ENCODE measurements around the gene CPLANE2. TPM values are rescaled to one million over a fixed set of nuclear protein-coding genes. Genes with fewer than 3 reads are reported as not detected.

The CPLANE2 gene
- total RNA-seq, 1 donor from 2014 or later = 8.6 TPM

- peaks cover 31% of the 10 kb centered on the region for H3K4me1 Mint-ChIP-seq (ENCODE audit: low read depth, unreplicated experiment)
Observed at GRCh38 chr1:16183179-16183578, 53.8 kb downstream of the CPLANE2 start.

GRCh38 chr1:16181887-16182719, 54.9 kb downstream of the CPLANE2 start:
- peak overlapping the region; percentile 37 for H3K4me3 Mint-ChIP-seq (ENCODE audit: unreplicated experiment)
- peak overlapping the region; percentile 66 for H3K9ac ChIP-seq (ENCODE audit: low read length)

More at GRCh38 chr1:16183179-16183578, 53.8 kb downstream of the CPLANE2 start:
- Mint-ChIP-seq H3K9me3 (ENCODE audit: unreplicated experiment) (no peaks in the 10 kb centered on the region), H3K36me3 (ENCODE audit: low read depth, unreplicated experiment) (no peaks in the 10 kb centered on the region), H3K27ac (ENCODE audit: unreplicated experiment) (no peak overlapping the region), H3K4me3 (ENCODE audit: unreplicated experiment) (no peak overlapping the region), H3K27me3 (ENCODE audit: low read depth, unreplicated experiment) (no peaks in the 10 kb centered on the region)
- no peaks in the 10 kb centered on the region for H3K36me3 ChIP-seq (ENCODE audit: insufficient read depth, low read length)
- TF ChIP-seq EZH2 (IDR thresholded peaks at IDR 0.05; ENCODE audit: insufficient read depth, low read length) = no peak
- no peak for TF ChIP-seq CTCF (IDR thresholded peaks at IDR 0.05; ENCODE audit: insufficient read depth, low read depth, low read length)
- no peaks in the 10 kb centered on the region for H3K9me3 ChIP-seq (ENCODE audit: insufficient read depth, low read depth, low read length)
- H3K27me3 ChIP-seq (ENCODE audit: insufficient read depth, low read length) = no peaks in the 10 kb centered on the region
- no peak overlapping the region for H2AFZ ChIP-seq (ENCODE audit: low read depth, low read length)
- no peak overlapping the region for H3K27ac ChIP-seq (ENCODE audit: low read depth, low read length)
- no peaks in the 10 kb centered on the region for H4K20me1 ChIP-seq (ENCODE audit: insufficient read depth, low read length)
- no peak overlapping the region for H3K9ac ChIP-seq (ENCODE audit: low read length)
- DNase-seq (ENCODE audit: low read depth) (peak; percentile 92), FAIRE-seq (no peak)
- no peak overlapping the region for H3K4me2 ChIP-seq (ENCODE audit: low read length)
- no peak overlapping the region for H3K4me3 ChIP-seq (ENCODE audit: insufficient read depth, low read depth, low read length)
- H3K79me2 ChIP-seq (ENCODE audit: insufficient read depth, low read length) = no peaks in the 10 kb centered on the region
- H3K4me1 ChIP-seq (ENCODE audit: insufficient read depth, low read length) = peaks cover 37% of the 10 kb centered on the region

More at GRCh38 chr1:16181887-16182719, 54.9 kb downstream of the CPLANE2 start:
- Histone ChIP-seq H3K27me3 (ENCODE audit: insufficient read depth, low read length) (no peaks in the 10 kb centered on the region), H3K4me3 (ENCODE audit: insufficient read depth, low read depth, low read length) (no peak overlapping the region), H3K4me1 (ENCODE audit: insufficient read depth, low read length) (peaks cover 35% of the 10 kb centered on the region), H2AFZ (ENCODE audit: low read depth, low read length) (peak overlapping the region; percentile 21), H3K9me3 (ENCODE audit: insufficient read depth, low read depth, low read length) (no peaks in the 10 kb centered on the region), H3K4me2 (ENCODE audit: low read length) (peak overlapping the region; percentile 72), H3K36me3 (ENCODE audit: insufficient read depth, low read length) (no peaks in the 10 kb centered on the region), H3K27ac (ENCODE audit: low read depth, low read length) (peak overlapping the region; percentile 81), H3K79me2 (ENCODE audit: insufficient read depth, low read length) (no peaks in the 10 kb centered on the region), H4K20me1 (ENCODE audit: insufficient read depth, low read length) (no peaks in the 10 kb centered on the region)
- Mint-ChIP-seq H3K4me1 (ENCODE audit: low read depth, unreplicated experiment) (peaks cover 31% of the 10 kb centered on the region), H3K9me3 (ENCODE audit: unreplicated experiment) (no peaks in the 10 kb centered on the region), H3K36me3 (ENCODE audit: low read depth, unreplicated experiment) (no peaks in the 10 kb centered on the region), H3K27me3 (ENCODE audit: low read depth, unreplicated experiment) (no peaks in the 10 kb centered on the region), H3K27ac (ENCODE audit: unreplicated experiment) (peak overlapping the region; percentile 99)
- FAIRE-seq (peak; percentile 5), DNase-seq (ENCODE audit: low read depth) (peak; percentile 86)
- TF ChIP-seq EZH2 (IDR thresholded peaks at IDR 0.05; ENCODE audit: insufficient read depth, low read length) = no peak
- TF ChIP-seq CTCF (IDR thresholded peaks at IDR 0.05; ENCODE audit: insufficient read depth, low read depth, low read length) = no peak

Other genes with a start within 250 kb of the CPLANE2 start
- not detected in 2 replicates for gene SRARP, start 232.9 kb downstream of the CPLANE2 start, total RNA-seq
- 0.45 and 0.55 TPM in 2 replicates for gene HSPB7, start 219.1 kb downstream of the CPLANE2 start, total RNA-seq
- 0.16 TPM in 1 of 2 replicates, not detected in the other for gene CLCNKA, start 215.1 kb downstream of the CPLANE2 start, total RNA-seq
- 0.36 and 0.64 TPM in 2 replicates for gene CLCNKB, start 193.4 kb downstream of the CPLANE2 start, total RNA-seq
- 0.11 and 0.38 TPM in 2 replicates for gene FAM131C, start 163.5 kb downstream of the CPLANE2 start, total RNA-seq
- 117 and 140 TPM in 2 replicates for gene EPHA2, start 81.1 kb downstream of the CPLANE2 start, total RNA-seq
- 5.7 and 7.4 TPM in 2 replicates for gene ARHGEF19, start 24.5 kb downstream of the CPLANE2 start, total RNA-seq
- gene FBXO42, start 115.3 kb upstream of the CPLANE2 start, total RNA-seq = 25.6 and 27.9 TPM in 2 replicates
- gene SZRD1, start 130.1 kb upstream of the CPLANE2 start, total RNA-seq = 152 and 165 TPM in 2 replicates
- not detected in 2 replicates for gene SPATA21, start 200.2 kb upstream of the CPLANE2 start, total RNA-seq
- 78.2 and 80.9 TPM in 2 replicates for gene NECAP2, start 203.5 kb upstream of the CPLANE2 start, total RNA-seq